PC-9 (cell line): ENCODE measurements around the gene GAS7. TPM values are rescaled to one million over a fixed set of nuclear protein-coding genes. Genes with fewer than 3 reads are reported as not detected.

Experiments used
- BruUV-seq: library from RNA; stranded (reverse); fragments of 400-500 nt; replicated peaks from 2 replicates; lab custom pipeline; 2021; lab: Mats Ljungman, UMichigan
- CTCF ChIA-PET: fragments of 300-600 bp; sonication (Branson Sonifier 250); formaldehyde crosslinking; loops from one replicate; lab custom pipeline; 2022; ENCODE audit warnings: antibody characterized with exemption; lab: Charles Lee
- POLR2A ChIA-PET: fragments of 300-600 bp; sonication (Branson Sonifier 250); formaldehyde crosslinking; loops from one replicate; lab custom pipeline; 2022; ENCODE audit warnings: antibody characterized with exemption; ENCODE audit not compliant: unreplicated experiment; lab: Charles Lee
- DNase-seq, 2 experiments: peaks; one replicate each; pipeline versions ENCODE4 v3.0.0 to v3.0.0-alpha.2; 2015 to 2022; ENCODE audit warnings: mixed read lengths in 1 of 2
- H2AFZ ChIP-seq: fragments of 200-600 bp; sonication (generic); 2 replicates; pipeline ENCODE4 v1.8.1; 2017; ENCODE audit warnings: antibody characterized with exemption
- H3F3A ChIP-seq: fragments of 200-600 bp; sonication (generic); 2 replicates; pipeline ENCODE4 v1.8.1; 2017; ENCODE audit warnings: antibody characterized with exemption, mild to moderate bottlenecking, low read depth; ENCODE audit not compliant: insufficient read depth
- H3K27ac ChIP-seq: fragments of 200-600 bp; sonication (generic); 2 replicates; pipeline ENCODE4 v1.6.1; 2016; ENCODE audit warnings: mixed run types
- H3K27me3 ChIP-seq: fragments of 200-600 bp; sonication (generic); 2 replicates; pipeline ENCODE4 v1.6.1; 2016; ENCODE audit warnings: low read depth, mixed run types; ENCODE audit not compliant: insufficient read depth
- H3K36me3 ChIP-seq: fragments of 200-600 bp; sonication (generic); 2 replicates; pipeline ENCODE4 v1.6.1; 2016; ENCODE audit warnings: low read depth, mixed run types
- H3K4me1 ChIP-seq: fragments of 200-600 bp; sonication (generic); replicated peaks from 2 replicates; pipeline ENCODE4 v1.6.1; 2016; ENCODE audit warnings: mixed run types; ENCODE audit not compliant: insufficient read depth
- H3K4me2 ChIP-seq: fragments of 200-600 bp; sonication (generic); 2 replicates; pipeline ENCODE4 v1.6.1; 2017; ENCODE audit warnings: mixed run types
- H3K4me3 ChIP-seq: fragments of 200-600 bp; sonication (generic); 2 replicates; pipeline ENCODE4 v1.6.1; 2016; ENCODE audit warnings: mixed run types
- H3K79me2 ChIP-seq: fragments of 200-600 bp; sonication (generic); 2 replicates; pipeline ENCODE4 v1.6.1; 2017; ENCODE audit warnings: low read depth, mixed run types
- H3K9me2 ChIP-seq: fragments of 200-600 bp; sonication (generic); 2 replicates; pipeline ENCODE4 v1.8.1; 2017; ENCODE audit warnings: mild to moderate bottlenecking; ENCODE audit not compliant: insufficient read depth
- H3K9me3 ChIP-seq: fragments of 200-600 bp; sonication (generic); 2 replicates; pipeline ENCODE4 v1.8.1; 2016; ENCODE audit warnings: low read depth; ENCODE audit not compliant: insufficient read depth
- H4K20me1 ChIP-seq: fragments of 200-600 bp; sonication (generic); 2 replicates; pipeline ENCODE4 v1.8.1; 2017; ENCODE audit not compliant: insufficient read depth
- EZH2 ChIP-seq: fragments of 200-600 bp; sonication (generic); IDR thresholded peaks from 2 replicates; pipeline ENCODE4 v1.8.0; 2017; ENCODE audit warnings: antibody characterized with exemption, low read depth
- intact Hi-C: fragments of 100-400 bp; cut with micrococcal nuclease; formaldehyde crosslinking; loops from one replicate; pipeline ENCODE4 v1.10.0; 2022; ENCODE audit not compliant: unreplicated experiment
- total RNA-seq: library from RNA; stranded (reverse); gene quantifications from 2 replicates; pipeline ENCODE4 v1.2.3, GENCODE V29; 2021
- TF ChIP-seq, protein P1 (sequence below): fragments of 200-600 bp; sonication (generic); conservative IDR thresholded peaks from 2 replicates; pipeline ENCODE4 v1.6.1; 2017; ENCODE audit warnings: mixed run types, antibody characterized with exemption, mild to moderate bottlenecking, moderate library complexity

Gene GAS7
- total RNA-seq, 1 experiment from 2014 or later = not detected

GRCh38 chr17:9969301-9969935 lies 229.0 kb downstream of the GAS7 start:
- no peaks in the 10 kb centered on the region for H4K20me1 ChIP-seq
- TF ChIP-seq, protein P1, sequence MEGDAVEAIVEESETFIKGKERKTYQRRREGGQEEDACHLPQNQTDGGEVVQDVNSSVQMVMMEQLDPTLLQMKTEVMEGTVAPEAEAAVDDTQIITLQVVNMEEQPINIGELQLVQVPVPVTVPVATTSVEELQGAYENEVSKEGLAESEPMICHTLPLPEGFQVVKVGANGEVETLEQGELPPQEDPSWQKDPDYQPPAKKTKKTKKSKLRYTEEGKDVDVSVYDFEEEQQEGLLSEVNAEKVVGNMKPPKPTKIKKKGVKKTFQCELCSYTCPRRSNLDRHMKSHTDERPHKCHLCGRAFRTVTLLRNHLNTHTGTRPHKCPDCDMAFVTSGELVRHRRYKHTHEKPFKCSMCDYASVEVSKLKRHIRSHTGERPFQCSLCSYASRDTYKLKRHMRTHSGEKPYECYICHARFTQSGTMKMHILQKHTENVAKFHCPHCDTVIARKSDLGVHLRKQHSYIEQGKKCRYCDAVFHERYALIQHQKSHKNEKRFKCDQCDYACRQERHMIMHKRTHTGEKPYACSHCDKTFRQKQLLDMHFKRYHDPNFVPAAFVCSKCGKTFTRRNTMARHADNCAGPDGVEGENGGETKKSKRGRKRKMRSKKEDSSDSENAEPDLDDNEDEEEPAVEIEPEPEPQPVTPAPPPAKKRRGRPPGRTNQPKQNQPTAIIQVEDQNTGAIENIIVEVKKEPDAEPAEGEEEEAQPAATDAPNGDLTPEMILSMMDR = no peak
- TF ChIP-seq EZH2 = no peak
- POLR2A ChIA-PET = no interaction called here
- no TSS peak for BruUV-seq
- intact Hi-C loops = loop anchor here (5.0 kb wide), 1 partner anchor 258 kb away; no protein-coding TSS in a partner anchor
- CTCF ChIA-PET = interaction anchor here (1.2 kb wide), 1 partner anchor 10 kb away, joined by 5 read pairs; no protein-coding TSS in a partner anchor
- H3K4me1 ChIP-seq = no peaks in the 10 kb centered on the region
- no peaks in the 10 kb centered on the region for H3K9me3 ChIP-seq
- H3K9me2 ChIP-seq = no peaks in the 10 kb centered on the region
- no peaks in the 10 kb centered on the region for H3K36me3 ChIP-seq
- H2AFZ ChIP-seq = no peak overlapping the region
- no peak for DNase-seq
- no peaks in the 10 kb centered on the region for H3F3A ChIP-seq
- no peaks in the 10 kb centered on the region for H3K79me2 ChIP-seq
- H3K4me2 ChIP-seq = no peak overlapping the region
- H3K27ac ChIP-seq = no peak overlapping the region
- no peak overlapping the region for H3K4me3 ChIP-seq
- H3K27me3 ChIP-seq = peaks cover 68% of the 10 kb centered on the region

DNA sequence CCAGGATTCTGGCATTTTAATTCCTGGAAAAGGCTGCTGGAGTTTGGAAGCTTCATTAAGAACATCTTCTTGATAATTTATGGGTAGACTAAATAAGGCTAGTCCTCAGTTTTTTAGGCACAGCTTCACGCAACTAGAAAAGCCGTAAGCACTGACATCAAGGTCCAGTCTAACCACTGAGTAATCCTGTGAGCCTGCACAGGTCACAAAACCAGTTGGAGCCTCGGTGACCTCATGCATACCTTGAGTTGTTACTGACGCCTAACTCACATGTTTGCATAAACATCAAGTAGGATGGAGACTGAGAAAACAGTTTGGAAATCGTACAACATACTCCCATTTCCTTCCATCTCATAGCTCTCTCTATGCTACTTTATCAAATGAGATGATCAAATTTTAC lies 229.5 kb downstream of the GAS7 start:
- Histone ChIP-seq H3K27ac (no peak overlapping the region), H2AFZ (no peak overlapping the region), H3K27me3 (peaks cover 65% of the 10 kb centered on the region), H3K36me3 (no peaks in the 10 kb centered on the region), H3K4me3 (no peak overlapping the region), H3K9me3 (no peaks in the 10 kb centered on the region), H3F3A (no peaks in the 10 kb centered on the region), H3K4me1 (no peaks in the 10 kb centered on the region), H3K9me2 (no peaks in the 10 kb centered on the region), H3K79me2 (no peaks in the 10 kb centered on the region), H4K20me1 (no peaks in the 10 kb centered on the region), H3K4me2 (no peak overlapping the region)
- intact Hi-C loops = loop anchor here (5.0 kb wide), 1 partner anchor 258 kb away; no protein-coding TSS in a partner anchor
- BruUV-seq = no TSS peak
- POLR2A ChIA-PET = no interaction called here
- TF ChIP-seq EZH2 = no peak
- TF ChIP-seq, protein P1 = no peak
- CTCF ChIA-PET = no interaction called here
- peak in 1 of 2 experiments; percentile 40 for DNase-seq

- H3K79me2 ChIP-seq = no peaks in the 10 kb centered on the region
- no peaks in the 10 kb centered on the region for H3K9me3 ChIP-seq
- H3K9me2 ChIP-seq = no peaks in the 10 kb centered on the region
- no peak overlapping the region for H2AFZ ChIP-seq
- ChIA-PET POLR2A (no interaction called here), CTCF (no interaction called here)
- H3F3A ChIP-seq = no peaks in the 10 kb centered on the region
- no peaks in the 10 kb centered on the region for H4K20me1 ChIP-seq
- no peak for DNase-seq
- no peak overlapping the region for H3K4me2 ChIP-seq
- no peak overlapping the region for H3K4me3 ChIP-seq
- no peaks in the 10 kb centered on the region for H3K4me1 ChIP-seq
- intact Hi-C loops = loop anchor here (5.0 kb wide), 1 partner anchor 259 kb away; no protein-coding TSS in a partner anchor
- H3K27ac ChIP-seq = no peak overlapping the region
- H3K36me3 ChIP-seq = no peaks in the 10 kb centered on the region
- TF ChIP-seq, protein P1 = no peak
- TF ChIP-seq EZH2 = no peak
- no TSS peak for BruUV-seq
- H3K27me3 ChIP-seq = peaks cover 62% of the 10 kb centered on the region
These were observed 230.4 kb downstream of the GAS7 start for GRCh38 chr17:9968008-9968407.
